ENCODE measurements around the gene SCNM1. TPM values are rescaled to one million over a fixed set of nuclear protein-coding genes. Genes with fewer than 3 reads are reported as not detected.

SCNM1 gene
- total and polyA plus RNA-seq, 9 of the 15 experiments (the other 6 are each of a cell fraction or from before 2014, with no cell fraction given), result 17.2 to 204 (median 63.0) TPM

DNA sequence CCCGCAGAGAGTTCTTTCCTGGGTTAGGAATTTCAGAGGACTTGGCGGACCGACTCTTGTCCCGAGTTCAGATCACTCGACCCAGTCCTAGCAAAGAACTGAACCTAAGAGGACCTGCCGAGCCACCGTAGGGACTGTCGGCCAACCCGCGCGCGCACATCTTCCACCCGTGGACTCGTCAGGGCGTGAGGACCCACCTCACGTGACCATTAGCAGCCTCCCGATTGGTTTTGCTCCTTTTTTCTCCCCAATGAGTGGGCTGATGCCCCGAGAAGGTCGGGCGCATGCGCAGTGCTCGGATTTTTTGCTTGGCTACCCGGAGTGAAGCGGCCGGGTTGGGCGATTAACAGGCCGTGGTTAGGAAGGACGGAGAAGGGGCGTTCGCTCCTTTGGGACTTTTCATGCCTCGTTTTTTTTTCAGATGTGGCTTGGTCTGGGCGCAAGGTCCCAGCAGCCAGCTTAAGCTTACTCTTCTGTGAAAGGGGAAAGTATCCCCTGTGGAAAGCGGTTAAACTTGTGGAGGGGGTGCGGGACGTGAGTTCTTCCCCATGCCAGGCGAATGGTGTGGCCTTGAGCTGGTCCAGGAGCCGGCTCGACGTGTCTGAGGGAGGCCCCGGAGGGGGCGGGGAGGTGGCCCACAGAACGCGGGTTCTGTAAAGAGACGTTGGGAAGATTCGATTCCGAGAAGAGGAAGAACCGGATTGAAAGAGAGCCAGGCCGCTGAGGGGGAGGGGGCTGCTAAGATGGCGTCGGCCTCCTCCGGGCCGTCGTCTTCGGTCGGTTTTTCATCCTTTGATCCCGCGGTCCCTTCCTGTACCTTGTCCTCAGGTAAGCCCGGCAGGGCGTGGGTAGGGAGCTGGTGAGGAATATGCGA lies 32.5 kb downstream of the SCNM1 start, which contains the start of gene PIP5K1A (continued):
- TF ChIP-seq, protein P1, sequence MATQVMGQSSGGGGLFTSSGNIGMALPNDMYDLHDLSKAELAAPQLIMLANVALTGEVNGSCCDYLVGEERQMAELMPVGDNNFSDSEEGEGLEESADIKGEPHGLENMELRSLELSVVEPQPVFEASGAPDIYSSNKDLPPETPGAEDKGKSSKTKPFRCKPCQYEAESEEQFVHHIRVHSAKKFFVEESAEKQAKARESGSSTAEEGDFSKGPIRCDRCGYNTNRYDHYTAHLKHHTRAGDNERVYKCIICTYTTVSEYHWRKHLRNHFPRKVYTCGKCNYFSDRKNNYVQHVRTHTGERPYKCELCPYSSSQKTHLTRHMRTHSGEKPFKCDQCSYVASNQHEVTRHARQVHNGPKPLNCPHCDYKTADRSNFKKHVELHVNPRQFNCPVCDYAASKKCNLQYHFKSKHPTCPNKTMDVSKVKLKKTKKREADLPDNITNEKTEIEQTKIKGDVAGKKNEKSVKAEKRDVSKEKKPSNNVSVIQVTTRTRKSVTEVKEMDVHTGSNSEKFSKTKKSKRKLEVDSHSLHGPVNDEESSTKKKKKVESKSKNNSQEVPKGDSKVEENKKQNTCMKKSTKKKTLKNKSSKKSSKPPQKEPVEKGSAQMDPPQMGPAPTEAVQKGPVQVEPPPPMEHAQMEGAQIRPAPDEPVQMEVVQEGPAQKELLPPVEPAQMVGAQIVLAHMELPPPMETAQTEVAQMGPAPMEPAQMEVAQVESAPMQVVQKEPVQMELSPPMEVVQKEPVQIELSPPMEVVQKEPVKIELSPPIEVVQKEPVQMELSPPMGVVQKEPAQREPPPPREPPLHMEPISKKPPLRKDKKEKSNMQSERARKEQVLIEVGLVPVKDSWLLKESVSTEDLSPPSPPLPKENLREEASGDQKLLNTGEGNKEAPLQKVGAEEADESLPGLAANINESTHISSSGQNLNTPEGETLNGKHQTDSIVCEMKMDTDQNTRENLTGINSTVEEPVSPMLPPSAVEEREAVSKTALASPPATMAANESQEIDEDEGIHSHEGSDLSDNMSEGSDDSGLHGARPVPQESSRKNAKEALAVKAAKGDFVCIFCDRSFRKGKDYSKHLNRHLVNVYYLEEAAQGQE (IDR thresholded peaks at IDR 0.05; ENCODE audit: borderline replicate concordance), result peak; percentile 84
- TF ChIP-seq, protein P1 (CRISPR knock-in tag; IDR thresholded peaks at IDR 0.05; ENCODE audit: low read depth), result no peak
- no peak for TF ChIP-seq PTBP1 (IDR thresholded peaks at IDR 0.05; ENCODE audit: low read depth, low read length)
- no peak for TF ChIP-seq ARNT (IDR thresholded peaks at IDR 0.05)
- TF ChIP-seq ZNF780A (CRISPR knock-in tag; IDR thresholded peaks at IDR 0.05), result no peak
- peak; percentile 90 for TF ChIP-seq ZFX (CRISPR knock-in tag; IDR thresholded peaks at IDR 0.05)
- TF ChIP-seq CHCHD3 (CRISPR knock-in tag; IDR thresholded peaks at IDR 0.05), result 0 out of 2 replicates have a peak, but pooled peaks have one; percentile 20
- TF ChIP-seq, protein P2, sequence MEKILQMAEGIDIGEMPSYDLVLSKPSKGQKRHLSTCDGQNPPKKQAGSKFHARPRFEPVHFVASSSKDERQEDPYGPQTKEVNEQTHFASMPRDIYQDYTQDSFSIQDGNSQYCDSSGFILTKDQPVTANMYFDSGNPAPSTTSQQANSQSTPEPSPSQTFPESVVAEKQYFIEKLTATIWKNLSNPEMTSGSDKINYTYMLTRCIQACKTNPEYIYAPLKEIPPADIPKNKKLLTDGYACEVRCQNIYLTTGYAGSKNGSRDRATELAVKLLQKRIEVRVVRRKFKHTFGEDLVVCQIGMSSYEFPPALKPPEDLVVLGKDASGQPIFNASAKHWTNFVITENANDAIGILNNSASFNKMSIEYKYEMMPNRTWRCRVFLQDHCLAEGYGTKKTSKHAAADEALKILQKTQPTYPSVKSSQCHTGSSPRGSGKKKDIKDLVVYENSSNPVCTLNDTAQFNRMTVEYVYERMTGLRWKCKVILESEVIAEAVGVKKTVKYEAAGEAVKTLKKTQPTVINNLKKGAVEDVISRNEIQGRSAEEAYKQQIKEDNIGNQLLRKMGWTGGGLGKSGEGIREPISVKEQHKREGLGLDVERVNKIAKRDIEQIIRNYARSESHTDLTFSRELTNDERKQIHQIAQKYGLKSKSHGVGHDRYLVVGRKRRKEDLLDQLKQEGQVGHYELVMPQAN (IDR thresholded peaks at IDR 0.05; ENCODE audit: borderline replicate concordance), result no peak
- TF ChIP-seq KAT2B (IDR thresholded peaks at IDR 0.05; ENCODE audit: low read depth, low read length), result no peak
- TF ChIP-seq SMARCE1 (IDR thresholded peaks at IDR 0.05), result no peak
- TF ChIP-seq, protein P3, sequence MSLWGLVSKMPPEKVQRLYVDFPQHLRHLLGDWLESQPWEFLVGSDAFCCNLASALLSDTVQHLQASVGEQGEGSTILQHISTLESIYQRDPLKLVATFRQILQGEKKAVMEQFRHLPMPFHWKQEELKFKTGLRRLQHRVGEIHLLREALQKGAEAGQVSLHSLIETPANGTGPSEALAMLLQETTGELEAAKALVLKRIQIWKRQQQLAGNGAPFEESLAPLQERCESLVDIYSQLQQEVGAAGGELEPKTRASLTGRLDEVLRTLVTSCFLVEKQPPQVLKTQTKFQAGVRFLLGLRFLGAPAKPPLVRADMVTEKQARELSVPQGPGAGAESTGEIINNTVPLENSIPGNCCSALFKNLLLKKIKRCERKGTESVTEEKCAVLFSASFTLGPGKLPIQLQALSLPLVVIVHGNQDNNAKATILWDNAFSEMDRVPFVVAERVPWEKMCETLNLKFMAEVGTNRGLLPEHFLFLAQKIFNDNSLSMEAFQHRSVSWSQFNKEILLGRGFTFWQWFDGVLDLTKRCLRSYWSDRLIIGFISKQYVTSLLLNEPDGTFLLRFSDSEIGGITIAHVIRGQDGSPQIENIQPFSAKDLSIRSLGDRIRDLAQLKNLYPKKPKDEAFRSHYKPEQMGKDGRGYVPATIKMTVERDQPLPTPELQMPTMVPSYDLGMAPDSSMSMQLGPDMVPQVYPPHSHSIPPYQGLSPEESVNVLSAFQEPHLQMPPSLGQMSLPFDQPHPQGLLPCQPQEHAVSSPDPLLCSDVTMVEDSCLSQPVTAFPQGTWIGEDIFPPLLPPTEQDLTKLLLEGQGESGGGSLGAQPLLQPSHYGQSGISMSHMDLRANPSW (CRISPR knock-in tag; IDR thresholded peaks at IDR 0.05), result no peak
- TF ChIP-seq ZNF41 (CRISPR knock-in tag; conservative IDR thresholded peaks at IDR 0.05), result no peak
- TF ChIP-seq ZNF75A (CRISPR knock-in tag; IDR thresholded peaks at IDR 0.05), result no peak
- no peak for TF ChIP-seq DNMT1 (IDR thresholded peaks at IDR 0.05)
- TF ChIP-seq RAD51 (IDR thresholded peaks at IDR 0.05; ENCODE audit: borderline replicate concordance, low read depth), result peak; percentile 96
